SK-N-SH treated with all-trans-retinoic acid at 6 μM for 48 hours (cell line): ENCODE data around the gene SH3RF1.
A peak's percentile ranks its signal among the peaks of the same experiment; 100 is the strongest.

ENCODE experiments used
- ATAC-seq: fragments of 200-7000 bp; cut with Tn5 transposase; 3 replicates; pipeline ENCODE4 v1.9.1; 2020; ENCODE audit warnings: mild to moderate bottlenecking, moderate library complexity
- ARNTL ChIP-seq: fragments of 450-650 bp; formaldehyde crosslinking; IDR thresholded peaks from 2 replicates; pipeline ENCODE4 v1.5.0; 2020; ENCODE audit warnings: low read depth, mild to moderate bottlenecking, moderate library complexity, borderline replicate concordance
- BACH2 ChIP-seq: fragments of 250-450 bp; sonication (Bioruptor Pico); IDR thresholded peaks from 2 replicates; pipeline ENCODE4 v1.9.0; 2021; ENCODE audit warnings: mild to moderate bottlenecking, borderline replicate concordance
- CSDC2 ChIP-seq: fragments of 250-450 bp; sonication (Bioruptor Pico); IDR thresholded peaks from 2 replicates; pipeline ENCODE4 v1.5.0; 2020; ENCODE audit warnings: mild to moderate bottlenecking, moderate library complexity
- ESRRG ChIP-seq: fragments of 250-450 bp; sonication (Bioruptor Pico); IDR thresholded peaks from 2 replicates; pipeline ENCODE4 v1.6.1; 2021; ENCODE audit warnings: mild to moderate bottlenecking
- GLIS3 ChIP-seq: fragments of 250-450 bp; sonication (Bioruptor Pico); IDR thresholded peaks from 2 replicates; pipeline ENCODE4 v1.5.0; 2020; ENCODE audit warnings: mild to moderate bottlenecking, moderate library complexity
- ISL1 ChIP-seq: fragments of 250-450 bp; sonication (Bioruptor Pico); IDR thresholded peaks from 2 replicates; pipeline ENCODE4 v2.1.2; 2022; ENCODE audit warnings: mild to moderate bottlenecking, moderate library complexity
- OSR1 ChIP-seq: fragments of 250-450 bp; sonication (Bioruptor Pico); IDR thresholded peaks from 2 replicates; pipeline ENCODE4 v1.8.0; 2022; ENCODE audit warnings: moderate library complexity, mild to moderate bottlenecking, inconsistent platforms
- PPARA ChIP-seq: fragments of 250-450 bp; sonication (Bioruptor Pico); IDR thresholded peaks from 2 replicates; pipeline ENCODE4 v1.5.0; 2020; ENCODE audit warnings: mild to moderate bottlenecking, borderline replicate concordance
- RARB ChIP-seq: fragments of 250-450 bp; sonication (Bioruptor Pico); IDR thresholded peaks from 2 replicates; pipeline ENCODE4 v1.8.0; 2021; ENCODE audit warnings: mild to moderate bottlenecking, moderate library complexity
- SNAI2 ChIP-seq: fragments of 250-450 bp; sonication (Bioruptor Pico); IDR thresholded peaks from 2 replicates; pipeline ENCODE4 v1.5.0; 2020; ENCODE audit warnings: mild to moderate bottlenecking, moderate library complexity
- TOX ChIP-seq: fragments of 250-450 bp; sonication (Bioruptor Pico); IDR thresholded peaks from 2 replicates; pipeline ENCODE4 v1.8.0; 2021; ENCODE audit warnings: mild to moderate bottlenecking, moderate library complexity, borderline replicate concordance
- ZC3H10 ChIP-seq: fragments of 250-450 bp; sonication (Bioruptor Pico); IDR thresholded peaks from 2 replicates; pipeline ENCODE4 v1.5.1; 2021; ENCODE audit warnings: mild to moderate bottlenecking, moderate library complexity
- ZFP3 ChIP-seq: fragments of 250-450 bp; sonication (Bioruptor Pico); IDR thresholded peaks from 2 replicates; pipeline ENCODE4 v1.5.0; 2020; ENCODE audit warnings: mild to moderate bottlenecking, moderate library complexity
- ZNF565 ChIP-seq: fragments of 450-650 bp; formaldehyde crosslinking; conservative IDR thresholded peaks from 2 replicates; pipeline ENCODE4 v1.5.0; 2020; ENCODE audit warnings: low read depth, mild to moderate bottlenecking, moderate library complexity
- ZNF70 ChIP-seq: fragments of 450-650 bp; formaldehyde crosslinking; IDR thresholded peaks from 2 replicates; pipeline ENCODE4 v1.5.0; 2020; ENCODE audit warnings: mild to moderate bottlenecking, moderate library complexity
- TF ChIP-seq, protein P1 (sequence below): fragments of 250-450 bp; sonication (Bioruptor Pico); IDR thresholded peaks from 2 replicates; pipeline ENCODE4 v1.8.0; 2021; ENCODE audit warnings: low read depth, mild to moderate bottlenecking, moderate library complexity, borderline replicate concordance
- TF ChIP-seq, protein P2 (sequence below): fragments of 250-450 bp; sonication (Bioruptor Pico); IDR thresholded peaks from 2 replicates; pipeline ENCODE4 v1.5.1; 2021; ENCODE audit warnings: mild to moderate bottlenecking, moderate library complexity
- TF ChIP-seq, protein P3 (sequence below): fragments of 250-450 bp; sonication (Bioruptor Pico); IDR thresholded peaks from 2 replicates; pipeline ENCODE4 v1.5.1; 2020; ENCODE audit warnings: low read depth, mild to moderate bottlenecking, moderate library complexity

Gene SH3RF1

DNA sequence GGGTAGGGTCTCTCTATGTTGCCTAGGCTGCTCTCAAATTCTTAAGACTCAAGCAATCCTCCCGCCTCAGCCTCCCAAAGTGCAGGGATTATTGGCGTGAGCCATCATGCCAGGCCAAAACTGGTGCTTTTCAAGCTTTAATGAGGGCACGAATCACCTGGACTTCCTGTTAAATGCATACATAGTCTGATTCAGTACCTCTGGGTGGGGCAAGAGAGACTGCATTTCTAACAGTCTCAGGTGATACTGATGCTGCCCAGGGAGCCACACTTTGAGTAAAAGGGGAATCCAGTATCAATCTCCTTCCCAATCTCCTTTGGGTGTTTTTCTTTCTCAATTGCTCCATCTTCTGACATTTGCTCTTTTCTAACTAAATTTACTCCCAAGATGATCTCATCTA lies 96.5 kb downstream of the SH3RF1 start:
- TF ChIP-seq, protein P1, sequence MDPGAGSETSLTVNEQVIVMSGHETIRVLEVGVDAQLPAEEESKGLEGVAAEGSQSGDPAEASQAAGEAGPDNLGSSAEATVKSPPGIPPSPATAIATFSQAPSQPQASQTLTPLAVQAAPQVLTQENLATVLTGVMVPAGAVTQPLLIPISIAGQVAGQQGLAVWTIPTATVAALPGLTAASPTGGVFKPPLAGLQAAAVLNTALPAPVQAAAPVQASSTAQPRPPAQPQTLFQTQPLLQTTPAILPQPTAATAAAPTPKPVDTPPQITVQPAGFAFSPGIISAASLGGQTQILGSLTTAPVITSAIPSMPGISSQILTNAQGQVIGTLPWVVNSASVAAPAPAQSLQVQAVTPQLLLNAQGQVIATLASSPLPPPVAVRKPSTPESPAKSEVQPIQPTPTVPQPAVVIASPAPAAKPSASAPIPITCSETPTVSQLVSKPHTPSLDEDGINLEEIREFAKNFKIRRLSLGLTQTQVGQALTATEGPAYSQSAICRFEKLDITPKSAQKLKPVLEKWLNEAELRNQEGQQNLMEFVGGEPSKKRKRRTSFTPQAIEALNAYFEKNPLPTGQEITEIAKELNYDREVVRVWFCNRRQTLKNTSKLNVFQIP: no peak
- no peak for TF ChIP-seq ISL1 (CRISPR knock-in tag)
- TF ChIP-seq ZNF70: no peak
- TF ChIP-seq, protein P2, sequence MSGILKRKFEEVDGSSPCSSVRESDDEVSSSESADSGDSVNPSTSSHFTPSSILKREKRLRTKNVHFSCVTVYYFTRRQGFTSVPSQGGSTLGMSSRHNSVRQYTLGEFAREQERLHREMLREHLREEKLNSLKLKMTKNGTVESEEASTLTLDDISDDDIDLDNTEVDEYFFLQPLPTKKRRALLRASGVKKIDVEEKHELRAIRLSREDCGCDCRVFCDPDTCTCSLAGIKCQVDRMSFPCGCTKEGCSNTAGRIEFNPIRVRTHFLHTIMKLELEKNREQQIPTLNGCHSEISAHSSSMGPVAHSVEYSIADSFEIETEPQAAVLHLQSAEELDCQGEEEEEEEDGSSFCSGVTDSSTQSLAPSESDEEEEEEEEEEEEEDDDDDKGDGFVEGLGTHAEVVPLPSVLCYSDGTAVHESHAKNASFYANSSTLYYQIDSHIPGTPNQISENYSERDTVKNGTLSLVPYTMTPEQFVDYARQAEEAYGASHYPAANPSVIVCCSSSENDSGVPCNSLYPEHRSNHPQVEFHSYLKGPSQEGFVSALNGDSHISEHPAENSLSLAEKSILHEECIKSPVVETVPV: no peak
- TF ChIP-seq ESRRG (CRISPR knock-in tag): no peak
- TF ChIP-seq BACH2 (CRISPR knock-in tag): no peak
- TF ChIP-seq TOX: no peak
- no peak for TF ChIP-seq OSR1 (CRISPR knock-in tag)
- TF ChIP-seq ARNTL (CRISPR knock-in tag): no peak
- no peak for TF ChIP-seq SNAI2 (CRISPR knock-in tag)
- ATAC-seq: no peak

DNA sequence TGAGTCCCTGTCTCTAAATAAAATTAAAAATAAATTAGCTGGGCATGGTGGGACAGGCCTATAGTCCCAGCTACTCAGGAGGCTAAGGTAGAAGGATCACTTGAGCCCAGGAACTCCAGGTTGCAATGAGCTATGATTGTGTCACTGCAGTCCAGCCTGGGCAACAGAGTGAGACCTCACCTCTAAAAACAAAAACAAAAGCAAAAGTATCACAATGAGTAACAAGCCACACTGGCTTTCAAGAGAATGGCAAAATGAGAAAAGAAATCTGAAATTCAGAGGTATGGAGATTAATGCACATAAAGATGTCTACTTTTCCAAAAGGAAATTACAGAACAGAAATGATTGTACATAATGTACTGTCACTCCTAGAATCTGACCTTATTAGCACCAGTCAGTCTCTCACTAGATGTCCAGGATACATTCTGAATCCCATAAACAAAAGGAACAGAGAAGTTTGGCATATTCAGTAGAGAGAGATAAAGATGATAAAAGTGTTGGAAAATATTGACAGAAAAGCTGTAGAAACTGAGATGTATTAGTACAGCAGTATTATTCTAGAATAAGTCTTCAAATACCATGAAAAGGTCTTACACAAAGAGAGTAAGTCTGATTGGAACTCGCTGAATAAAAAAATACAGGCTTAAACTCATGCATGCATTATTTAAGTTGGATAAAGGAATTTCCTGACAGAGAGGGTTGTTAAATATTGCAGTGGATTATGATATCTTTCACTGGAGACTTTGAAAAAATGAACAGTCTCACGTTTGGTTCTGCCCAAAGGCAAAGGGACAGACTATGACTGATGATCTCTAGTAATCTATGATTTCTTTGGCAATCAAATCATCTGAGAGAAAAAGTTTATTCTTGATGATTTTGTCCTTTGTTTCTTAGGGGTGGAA lies 102.5 kb downstream of the SH3RF1 start:
- TF ChIP-seq, protein P2: no peak
- TF ChIP-seq ZNF565 (CRISPR knock-in tag): no peak
- TF ChIP-seq BACH2 (CRISPR knock-in tag): no peak
- no peak for TF ChIP-seq PPARA (CRISPR knock-in tag)
- TF ChIP-seq TOX: no peak
- TF ChIP-seq SNAI2 (CRISPR knock-in tag): no peak
- TF ChIP-seq, protein P1: no peak
- TF ChIP-seq ZFP3 (CRISPR knock-in tag): no peak
- TF ChIP-seq RARB: no peak
- no peak for TF ChIP-seq ISL1 (CRISPR knock-in tag)
- no peak for TF ChIP-seq ARNTL (CRISPR knock-in tag)
- TF ChIP-seq CSDC2: no peak
- TF ChIP-seq GLIS3 (CRISPR knock-in tag): no peak
- no peak for TF ChIP-seq ZC3H10 (CRISPR knock-in tag)
- no peak for TF ChIP-seq ESRRG (CRISPR knock-in tag)
- TF ChIP-seq OSR1 (CRISPR knock-in tag): no peak
- TF ChIP-seq, protein P3, sequence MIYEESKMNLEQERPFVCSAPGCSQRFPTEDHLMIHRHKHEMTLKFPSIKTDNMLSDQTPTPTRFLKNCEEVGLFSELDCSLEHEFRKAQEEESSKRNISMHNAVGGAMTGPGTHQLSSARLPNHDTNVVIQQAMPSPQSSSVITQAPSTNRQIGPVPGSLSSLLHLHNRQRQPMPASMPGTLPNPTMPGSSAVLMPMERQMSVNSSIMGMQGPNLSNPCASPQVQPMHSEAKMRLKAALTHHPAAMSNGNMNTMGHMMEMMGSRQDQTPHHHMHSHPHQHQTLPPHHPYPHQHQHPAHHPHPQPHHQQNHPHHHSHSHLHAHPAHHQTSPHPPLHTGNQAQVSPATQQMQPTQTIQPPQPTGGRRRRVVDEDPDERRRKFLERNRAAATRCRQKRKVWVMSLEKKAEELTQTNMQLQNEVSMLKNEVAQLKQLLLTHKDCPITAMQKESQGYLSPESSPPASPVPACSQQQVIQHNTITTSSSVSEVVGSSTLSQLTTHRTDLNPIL (CRISPR knock-in tag): no peak
- no peak for ATAC-seq

DNA sequence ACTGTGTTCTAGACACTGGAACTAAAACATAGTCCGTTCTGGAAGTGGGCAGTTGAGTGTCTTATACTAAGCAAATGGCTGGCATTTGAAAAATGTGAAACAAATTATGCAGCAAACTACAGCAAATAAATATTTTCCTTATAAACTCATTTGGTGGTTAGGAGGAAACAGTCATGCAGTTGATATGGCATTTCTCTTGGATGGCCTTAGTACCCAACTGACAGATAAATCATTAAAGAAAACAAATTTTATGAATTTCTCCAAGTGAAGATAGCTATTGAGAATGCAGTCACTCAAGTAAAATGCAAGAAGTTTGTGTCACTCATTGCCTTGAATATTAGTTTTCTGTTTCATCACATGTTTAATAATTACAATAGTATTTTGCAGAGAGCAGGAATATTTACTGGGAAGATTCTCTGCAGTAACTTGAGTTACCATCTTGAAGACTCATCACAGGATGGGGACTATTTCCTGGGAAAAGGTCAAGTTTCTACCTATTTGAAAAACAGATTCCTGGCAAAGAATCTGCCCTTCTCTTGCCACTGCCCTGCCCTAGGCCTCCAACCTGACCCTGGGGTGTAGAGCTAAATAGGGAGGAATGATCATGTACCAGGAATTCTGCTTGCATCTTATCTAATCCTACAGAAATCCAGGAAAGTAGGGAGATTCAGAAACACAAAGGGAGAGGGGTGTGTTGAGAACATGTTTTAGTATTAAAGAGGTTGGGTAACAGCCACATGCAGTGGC lies 105.9 kb downstream of the SH3RF1 start:
- TF ChIP-seq, protein P2: no peak
- ATAC-seq: peak; percentile 72
